Thoracic aorta (tissue), 2 donors: ENCODE results near the gene CORO1C. TPM values are rescaled to one million over a fixed set of nuclear protein-coding genes. Genes with fewer than 3 reads are reported as not detected.

Experiments used
- ATAC-seq: fragments of 150-250 bp; one replicate; pipeline ENCODE4 v1.8.0; 2017; ENCODE audit warnings: low read depth; ENCODE audit not compliant: insufficient number of reproducible peaks, low FRiP score
- DNase-seq: peaks from one replicate; pipeline ENCODE4 v3.0.0-alpha.2; 2020; ENCODE audit warnings: low spot score
- H3K27ac ChIP-seq, 2 donors: fragments of 200-600 bp; sonication (generic); 1 replicate in 1 of 2; 2 replicates in 1 of 2; pipeline ENCODE4 v1.5.1; 2016; ENCODE audit warnings: mild to moderate bottlenecking in 2 of 2, moderate library complexity in 2 of 2
- H3K27me3 ChIP-seq: fragments of 200-600 bp; sonication (generic); replicated peaks from 2 replicates; pipeline ENCODE4 v1.6.0; 2016; ENCODE audit warnings: mild to moderate bottlenecking; ENCODE audit not compliant: insufficient read depth
- H3K36me3 ChIP-seq: fragments of 200-600 bp; sonication (generic); one replicate; pipeline ENCODE4 v1.5.1; 2016
- H3K4me1 ChIP-seq, 2 donors: fragments of 200-600 bp; sonication (generic); 1 replicate in 1 of 2; 2 replicates in 1 of 2; pipeline versions ENCODE4 v1.5.1 to v1.6.0; 2016; ENCODE audit warnings: low read depth in 2 of 2, mild to moderate bottlenecking in 1 of 2; ENCODE audit not compliant: control insufficient read depth in 1 of 2
- H3K4me3 ChIP-seq: fragments of 200-600 bp; sonication (generic); 2 replicates; pipeline ENCODE4 v1.5.1; 2016; ENCODE audit warnings: mild to moderate bottlenecking
- H3K9me3 ChIP-seq: fragments of 200-600 bp; sonication (generic); 2 replicates; pipeline ENCODE4 v1.5.1; 2016
- CTCF ChIP-seq: fragments of 200-600 bp; sonication (generic); IDR thresholded peaks from one replicate; pipeline ENCODE4 v1.5.1; 2019; ENCODE audit warnings: antibody characterized with exemption
- total RNA-seq, 2 donors: library from RNA; depleted of rRNA; stranded (reverse); fragments of >200 nt; gene quantifications; one replicate each; pipeline versions ENCODE4 v1.1.0 to v1.2.3, GENCODE V29; 2016

The CORO1C gene
- total RNA-seq, 2 donors from 2014 or later: 157 to 208 TPM

GRCh38 chr12:108712165-108712924, 19.0 kb downstream of the CORO1C start:
- no peaks in the 10 kb centered on the region for H3K9me3 ChIP-seq
- peak overlapping the region in 1 of 2 donors; percentile 13 for H3K27ac ChIP-seq
- no peak for DNase-seq
- H3K4me3 ChIP-seq: no peak overlapping the region
- no peaks in the 10 kb centered on the region for H3K36me3 ChIP-seq
- H3K27me3 ChIP-seq: no peaks in the 10 kb centered on the region
- ATAC-seq: no peak
- H3K4me1 ChIP-seq: peaks cover 33 to 82% of the 10 kb centered on the region in 2 donors
- no peak for TF ChIP-seq CTCF

GRCh38 chr12:108711489-108712164, 19.7 kb downstream of the CORO1C start:
- peak overlapping the region in 1 of 2 donors; percentile 13 for H3K27ac ChIP-seq
- DNase-seq: no peak
- no peaks in the 10 kb centered on the region for H3K27me3 ChIP-seq
- no peak for ATAC-seq
- no peaks in the 10 kb centered on the region for H3K9me3 ChIP-seq
- TF ChIP-seq CTCF: no peak
- peaks cover 33 to 82% of the 10 kb centered on the region in 2 donors for H3K4me1 ChIP-seq
- no peaks in the 10 kb centered on the region for H3K36me3 ChIP-seq
- no peak overlapping the region for H3K4me3 ChIP-seq

- no peak overlapping the region for H3K4me3 ChIP-seq
- H3K36me3 ChIP-seq: no peaks in the 10 kb centered on the region
- no peak for ATAC-seq
- no peak for DNase-seq
- peaks cover 33 to 67% of the 10 kb centered on the region in 2 donors for H3K4me1 ChIP-seq
- H3K27ac ChIP-seq: no peak overlapping the region
- TF ChIP-seq CTCF: no peak
- no peaks in the 10 kb centered on the region for H3K27me3 ChIP-seq
- no peaks in the 10 kb centered on the region for H3K9me3 ChIP-seq
These were observed 21.6 kb downstream of the CORO1C start for GRCh38 chr12:108709697-108710096.

- H3K27ac ChIP-seq: no peak overlapping the region
- no peak for ATAC-seq
- H3K4me3 ChIP-seq: no peak overlapping the region
- H3K9me3 ChIP-seq: no peaks in the 10 kb centered on the region
- DNase-seq: no peak
- H3K36me3 ChIP-seq: no peaks in the 10 kb centered on the region
- TF ChIP-seq CTCF: no peak
- H3K27me3 ChIP-seq: no peaks in the 10 kb centered on the region
- peaks cover 45 to 67% of the 10 kb centered on the region in 2 donors for H3K4me1 ChIP-seq
These were observed 26.8 kb downstream of the CORO1C start for GRCh38 chr12:108704527-108704926.

DNA sequence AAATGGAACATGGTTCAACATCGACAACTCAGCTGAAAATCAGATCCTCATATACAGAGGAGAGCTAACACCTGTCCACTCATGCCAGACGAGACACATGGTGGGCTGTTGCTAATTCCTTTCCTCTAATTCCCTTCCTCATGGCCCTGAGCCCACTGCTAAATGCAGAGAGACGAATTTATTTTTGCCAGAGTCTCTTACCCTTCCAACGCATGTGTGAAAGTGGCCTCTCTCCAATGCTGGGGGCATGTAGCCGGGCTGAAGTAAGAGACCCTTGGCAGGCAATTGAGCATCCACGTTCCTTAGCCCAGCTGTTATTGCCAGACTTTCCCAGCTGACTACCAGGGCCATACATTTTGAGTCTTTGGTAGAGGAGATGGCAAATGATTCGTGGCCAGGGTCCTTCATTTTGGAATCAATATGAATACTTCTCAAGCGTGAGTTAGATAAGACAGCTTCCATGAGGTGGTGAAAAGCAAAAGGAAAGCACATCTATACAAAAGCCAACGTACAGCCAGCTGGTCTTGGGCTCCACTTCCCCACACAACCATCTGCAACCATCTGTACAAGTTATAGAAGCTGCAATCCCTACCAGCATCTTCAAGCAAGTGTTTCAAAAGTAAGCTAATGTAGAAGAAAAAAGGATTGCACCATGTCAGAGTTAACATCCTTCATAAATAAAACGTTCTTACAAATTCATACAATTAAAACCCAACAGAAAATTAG, 28.6 kb downstream of the CORO1C start:
- Histone ChIP-seq H3K27me3 (no peaks in the 10 kb centered on the region), H3K9me3 (no peaks in the 10 kb centered on the region), H3K4me3 (no peak overlapping the region), H3K36me3 (no peaks in the 10 kb centered on the region), H3K4me1 (peaks cover 40 to 66% of the 10 kb centered on the region in 2 donors), H3K27ac (peak overlapping the region; percentile 77 to 78)
- TF ChIP-seq CTCF: no peak
- ATAC-seq: no peak
- no peak for DNase-seq
